VCaP (cell line): ENCODE measurements around the gene AXDND1.

Source experiments
- H3K27ac ChIP-seq: fragments of 450-650 bp; 2 replicates; pipeline ENCODE4 v1.5.1; 2017
- TF ChIP-seq, protein P1 (sequence below): fragments of 450-650 bp; conservative IDR thresholded peaks from 2 replicates; pipeline ENCODE4 v1.5.1; 2017; ENCODE audit warnings: mild to moderate bottlenecking, moderate library complexity

Gene AXDND1

DNA sequence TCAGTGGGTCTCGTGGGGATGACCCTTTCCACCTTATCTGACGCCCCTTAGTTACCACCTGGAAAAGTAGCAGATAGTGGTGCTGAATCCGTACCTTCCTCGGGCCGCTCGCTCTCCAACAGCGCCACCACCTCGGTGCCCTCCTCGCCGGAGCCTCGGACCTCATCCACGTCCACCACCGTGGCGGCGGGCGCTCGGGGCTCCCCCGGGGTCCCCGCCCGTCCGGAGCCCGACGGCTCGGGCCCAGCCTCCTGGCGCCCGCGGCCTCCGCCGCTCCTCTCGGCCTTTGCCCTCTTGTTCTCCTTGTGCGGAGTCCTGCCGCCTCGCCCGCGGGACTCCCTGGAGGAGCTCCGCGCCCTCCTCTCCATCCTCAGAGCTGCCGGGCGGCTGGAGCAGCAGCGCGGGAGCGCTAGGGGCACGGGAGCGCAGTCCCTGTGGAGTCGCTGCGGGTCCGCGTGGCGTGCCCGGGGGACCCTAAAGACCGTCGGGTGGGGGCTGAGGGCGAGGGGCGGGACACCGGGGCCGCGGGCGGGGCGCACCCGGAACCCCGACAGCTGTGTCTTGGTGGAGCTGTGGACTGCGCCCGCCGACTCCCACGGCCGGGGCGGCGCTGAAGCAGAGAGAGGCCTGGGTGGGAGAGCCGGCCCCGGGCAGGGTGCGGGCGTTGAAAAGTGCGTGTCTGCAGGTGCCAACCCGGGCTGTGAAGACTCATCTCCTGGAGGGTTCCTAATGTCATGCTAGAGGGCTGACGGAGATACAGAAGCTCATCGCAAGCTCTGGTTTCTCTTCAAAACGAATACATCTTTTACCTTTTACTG, 209.9 kb downstream of the AXDND1 start, which contains the start of gene NPHS2:
TSS of gene NPHS2 (minus strand) at position 452 of the 818 bp plus-strand sequence. CDS start at position 368, 84 bp downstream.
- TF ChIP-seq, protein P1, sequence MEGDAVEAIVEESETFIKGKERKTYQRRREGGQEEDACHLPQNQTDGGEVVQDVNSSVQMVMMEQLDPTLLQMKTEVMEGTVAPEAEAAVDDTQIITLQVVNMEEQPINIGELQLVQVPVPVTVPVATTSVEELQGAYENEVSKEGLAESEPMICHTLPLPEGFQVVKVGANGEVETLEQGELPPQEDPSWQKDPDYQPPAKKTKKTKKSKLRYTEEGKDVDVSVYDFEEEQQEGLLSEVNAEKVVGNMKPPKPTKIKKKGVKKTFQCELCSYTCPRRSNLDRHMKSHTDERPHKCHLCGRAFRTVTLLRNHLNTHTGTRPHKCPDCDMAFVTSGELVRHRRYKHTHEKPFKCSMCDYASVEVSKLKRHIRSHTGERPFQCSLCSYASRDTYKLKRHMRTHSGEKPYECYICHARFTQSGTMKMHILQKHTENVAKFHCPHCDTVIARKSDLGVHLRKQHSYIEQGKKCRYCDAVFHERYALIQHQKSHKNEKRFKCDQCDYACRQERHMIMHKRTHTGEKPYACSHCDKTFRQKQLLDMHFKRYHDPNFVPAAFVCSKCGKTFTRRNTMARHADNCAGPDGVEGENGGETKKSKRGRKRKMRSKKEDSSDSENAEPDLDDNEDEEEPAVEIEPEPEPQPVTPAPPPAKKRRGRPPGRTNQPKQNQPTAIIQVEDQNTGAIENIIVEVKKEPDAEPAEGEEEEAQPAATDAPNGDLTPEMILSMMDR: no peak
- H3K27ac ChIP-seq: no peak within 1 kb of the TSS

DNA sequence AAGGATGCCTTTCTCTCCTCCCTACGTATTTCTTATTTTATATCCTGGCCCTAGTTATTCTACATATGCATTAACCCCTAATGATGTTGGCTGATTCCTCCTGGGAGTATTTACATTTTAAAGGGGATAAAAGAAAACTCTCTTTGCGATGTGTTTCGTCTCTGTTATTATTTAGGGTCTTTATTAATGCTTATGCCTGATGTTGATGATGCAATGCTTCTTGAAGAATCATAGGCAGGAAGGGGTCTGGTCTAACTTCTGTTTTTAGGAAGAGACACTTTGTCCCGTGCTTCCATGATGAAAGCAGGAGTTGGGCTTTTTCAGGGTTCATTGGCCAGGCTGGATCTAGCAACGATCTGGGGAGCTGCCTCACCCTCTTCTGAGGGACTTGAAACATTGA, 210.7 kb downstream of the AXDND1 start:
- no peak overlapping the region for H3K27ac ChIP-seq
- TF ChIP-seq, protein P1: no peak

DNA sequence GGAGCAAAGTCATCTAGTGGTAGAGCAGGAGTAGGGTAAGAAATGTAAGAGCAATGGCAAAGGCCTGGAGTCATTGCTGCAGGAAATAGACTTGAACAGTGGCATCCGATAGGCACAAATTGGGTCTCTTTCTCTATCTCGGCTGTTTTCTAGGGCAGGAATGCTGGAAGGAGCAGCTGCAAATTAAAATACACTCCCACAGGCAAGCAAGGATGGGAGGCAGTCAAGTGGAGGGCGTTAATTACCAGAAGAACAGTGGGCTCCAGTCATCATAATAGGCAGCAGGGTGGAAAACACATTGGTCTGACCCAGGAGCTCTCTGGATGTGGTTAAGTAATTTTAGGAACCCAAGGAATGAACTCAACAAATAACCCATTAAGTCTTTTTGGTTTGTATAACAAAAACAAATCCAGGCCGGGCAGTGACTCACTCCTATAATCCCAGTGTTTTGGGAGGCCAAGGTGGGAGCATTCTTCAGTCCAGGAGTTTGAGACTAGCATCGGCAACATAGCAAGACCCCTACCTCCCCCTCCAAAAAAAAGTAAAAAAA, 218.1 kb downstream of the AXDND1 start:
- TF ChIP-seq, protein P1: no peak
- no peak overlapping the region for H3K27ac ChIP-seq

DNA sequence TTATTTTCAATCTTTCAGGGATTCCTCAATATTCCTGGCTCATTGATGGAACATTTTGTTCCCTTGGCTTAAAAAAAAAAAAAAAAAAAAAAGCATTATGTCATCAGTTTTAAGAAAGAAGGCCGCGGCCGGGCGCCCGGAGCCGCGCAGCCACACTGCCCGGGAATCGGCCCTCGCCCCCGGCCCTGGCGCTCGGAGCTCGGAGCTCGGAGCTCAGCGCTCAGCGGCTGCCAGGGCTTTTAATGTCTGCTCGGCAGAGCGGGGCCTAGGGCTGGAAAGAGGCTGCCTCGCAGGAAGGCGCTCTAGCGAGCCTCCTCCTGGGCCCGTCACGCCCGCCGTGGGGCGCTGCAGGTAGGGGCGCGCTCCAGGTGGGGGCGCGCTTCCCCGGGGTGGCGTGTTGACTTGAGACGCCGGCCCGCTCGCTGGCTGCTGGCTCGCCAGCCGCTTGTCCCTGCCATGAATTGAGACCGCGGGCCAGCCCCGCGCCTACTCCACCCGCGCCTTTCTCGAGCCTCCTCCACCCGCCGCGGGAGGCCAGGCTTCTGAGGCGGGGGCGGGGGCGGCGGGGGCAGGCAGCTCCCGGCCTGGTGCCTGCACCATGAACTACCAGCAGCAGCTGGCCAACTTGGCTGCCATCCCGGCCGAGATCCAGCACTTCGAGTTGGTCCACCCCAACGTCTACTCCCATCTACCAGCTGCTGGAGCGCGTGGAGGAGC, 220.5 kb downstream of the AXDND1 start:
- TF ChIP-seq, protein P1: peak; percentile 84

DNA sequence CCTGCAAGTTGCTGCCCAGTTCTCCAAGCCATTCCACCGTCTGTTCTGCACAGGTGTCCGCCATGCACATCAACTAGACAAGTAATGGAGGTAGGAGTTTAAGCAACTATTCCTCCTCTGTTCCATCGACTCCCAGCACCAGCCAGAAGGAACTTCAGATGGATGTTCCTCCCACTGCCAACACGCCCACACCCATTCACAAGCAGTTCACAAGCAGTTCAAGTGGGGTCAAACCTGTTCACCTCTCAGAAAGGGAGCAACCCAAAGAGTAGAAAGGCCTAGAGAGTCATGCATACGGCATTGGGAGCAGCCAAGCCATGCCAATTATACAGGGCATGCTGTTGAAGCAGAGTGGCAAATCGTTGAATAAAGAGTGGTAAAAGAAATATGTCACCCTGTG, 221.6 kb downstream of the AXDND1 start:
- TF ChIP-seq, protein P1: no peak
- no peak overlapping the region for H3K27ac ChIP-seq

More for the DNA sequence above, 220.5 kb downstream of the AXDND1 start:
- H3K27ac ChIP-seq: peak overlapping the region; percentile 78

DNA sequence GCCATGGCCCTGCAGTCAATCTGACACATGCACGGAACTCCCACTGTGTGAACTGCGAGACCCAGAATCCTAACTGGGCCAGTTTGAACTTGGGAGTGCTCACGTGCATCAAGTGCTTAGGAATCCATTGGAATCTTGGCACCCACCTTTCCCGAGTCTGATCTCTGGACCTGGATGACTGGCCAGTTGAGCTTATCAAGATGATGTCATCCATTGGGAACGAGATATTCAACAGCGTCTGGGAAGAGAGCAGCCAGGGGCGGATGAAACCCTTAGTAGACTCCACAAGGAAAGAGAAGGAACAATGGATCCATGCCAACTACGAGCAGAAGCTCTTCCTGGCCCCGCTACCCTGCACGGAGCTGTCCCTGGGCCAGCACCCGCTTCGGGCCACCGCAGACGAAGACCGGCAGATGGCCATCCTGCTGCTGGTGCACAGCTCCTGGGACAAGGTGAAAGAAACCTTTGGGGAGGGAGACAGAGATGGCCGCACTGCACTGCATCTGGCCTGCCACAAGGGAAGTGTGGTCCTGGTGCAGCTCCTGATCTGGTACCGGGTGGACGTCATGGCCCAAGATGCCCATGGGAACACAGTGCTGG, 222.8 kb downstream of the AXDND1 start:
- TF ChIP-seq, protein P1: no peak
- no peak overlapping the region for H3K27ac ChIP-seq

DNA sequence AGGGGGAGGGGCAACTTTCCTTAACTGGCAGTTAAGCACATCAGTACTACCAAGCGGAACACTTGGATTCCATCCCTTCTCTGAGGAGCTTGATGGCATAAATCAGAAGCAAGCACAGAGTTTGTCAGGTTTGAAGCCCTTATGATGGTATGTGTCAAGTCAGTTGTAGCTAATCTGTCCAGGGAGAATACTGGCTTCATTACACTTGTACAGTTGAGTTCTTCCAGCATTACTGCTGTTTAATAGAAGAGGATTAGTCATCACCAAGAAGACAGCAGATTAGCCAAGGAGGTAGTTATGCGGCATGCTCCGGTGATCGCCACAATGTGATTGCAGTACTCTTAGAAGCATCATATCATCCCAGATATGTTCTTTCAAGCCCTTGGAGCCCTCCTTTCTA, 223.7 kb downstream of the AXDND1 start:
- H3K27ac ChIP-seq: no peak overlapping the region
- TF ChIP-seq, protein P1: no peak
